ENCODE measurements around the gene HACE1.
"Not testable (repeated sequence)": the region's sequence is repeated elsewhere in the genome, so short reads cannot be mapped to it uniquely, and the experiment has no call there.

- not testable (repeated sequence) for TF ChIP-seq CTCF (IDR thresholded peaks at IDR 0.05; ENCODE audit: insufficient read depth, low read length); GABPA (IDR thresholded peaks at IDR 0.05; ENCODE audit: low read depth); POLR2AphosphoS5 (IDR thresholded peaks at IDR 0.05; ENCODE audit: low read depth)
Observed at GRCh38 chr6:104847721-104848120, 12.0 kb downstream of the HACE1 start.

All from HL-60 (cell line).